Karpas-422 (cell line): Measurements from ENCODE around the gene MBD5. TPM values are rescaled to one million over a fixed set of nuclear protein-coding genes. Genes with fewer than 3 reads are reported as not detected.

Experiments used
- DNase-seq: peaks from one replicate; pipeline ENCODE4 v3.0.0-alpha.2; 2015
- H2AFZ ChIP-seq: fragments of 200-600 bp; sonication (generic); 2 replicates; pipeline ENCODE4 v1.6.1; 2014; ENCODE audit warnings: antibody characterized with exemption, low read length, mixed read lengths
- H3K27ac ChIP-seq: fragments of 200-600 bp; sonication (generic); 2 replicates; pipeline ENCODE4 v1.5.1; 2014; ENCODE audit warnings: mild to moderate bottlenecking, low read length, moderate library complexity
- H3K27me3 ChIP-seq: fragments of 200-600 bp; sonication (generic); 2 replicates; pipeline ENCODE4 v1.6.1; 2014; ENCODE audit warnings: low read length, mixed read lengths
- H3K36me3 ChIP-seq: fragments of 200-600 bp; sonication (generic); 2 replicates; pipeline ENCODE4 v1.6.1; 2014; ENCODE audit warnings: low read length, mixed read lengths; ENCODE audit not compliant: insufficient read depth
- H3K4me1 ChIP-seq: fragments of 200-600 bp; sonication (generic); 2 replicates; pipeline ENCODE4 v1.6.1; 2014; ENCODE audit warnings: mild to moderate bottlenecking, low read length, mixed read lengths
- H3K4me2 ChIP-seq: fragments of 200-600 bp; sonication (generic); 2 replicates; pipeline ENCODE4 v1.6.1; 2014; ENCODE audit warnings: low read length, low read depth, mild to moderate bottlenecking; ENCODE audit not compliant: poor library complexity, severe bottlenecking
- H3K4me3 ChIP-seq: fragments of 200-600 bp; sonication (generic); 2 replicates; pipeline ENCODE4 v1.5.1; 2014; ENCODE audit warnings: mild to moderate bottlenecking, antibody characterized with exemption, low read length, mixed read lengths
- H3K79me2 ChIP-seq: fragments of 200-600 bp; sonication (generic); 2 replicates; pipeline ENCODE4 v1.6.1; 2014; ENCODE audit warnings: mild to moderate bottlenecking, low read length, mixed read lengths
- H3K9ac ChIP-seq: fragments of 200-600 bp; sonication (generic); 2 replicates; pipeline ENCODE4 v1.6.0; 2014; ENCODE audit warnings: low read length
- H3K9me2 ChIP-seq: fragments of 200-600 bp; sonication (generic), shearing (Covaris generic); replicated peaks from 2 replicates; pipeline ENCODE4 v1.6.0; 2014; ENCODE audit warnings: mild to moderate bottlenecking, low read length, moderate library complexity; ENCODE audit not compliant: insufficient read depth
- H3K9me3 ChIP-seq: fragments of 300-700, 200-600 bp; sonication (generic); 2 replicates; pipeline ENCODE4 v1.6.1; 2014; ENCODE audit warnings: low read length, mixed read lengths
- H4K20me1 ChIP-seq: fragments of 200-600 bp; sonication (generic); 2 replicates; pipeline ENCODE4 v1.6.1; 2014; ENCODE audit warnings: mild to moderate bottlenecking, antibody characterized with exemption, low read length, low read depth; ENCODE audit not compliant: insufficient read depth
- total RNA-seq: library from RNA; depleted of rRNA; stranded (reverse); fragments of >200 nt; shearing (Covaris generic); gene quantifications from 2 replicates; pipeline ENCODE4 v1.2.3, GENCODE V29; 2014; ENCODE audit warnings: low replicate concordance

Gene MBD5
- total RNA-seq, 1 experiment from 2014 or later: 64.7 TPM

GRCh38 chr2:148177559-148177958 lies 156.7 kb downstream of the MBD5 start:
- Histone ChIP-seq H3K27ac (no peak overlapping the region), H3K4me1 (no peaks in the 10 kb centered on the region), H3K9me2 (no peaks in the 10 kb centered on the region), H3K27me3 (no peaks in the 10 kb centered on the region), H3K9me3 (no peaks in the 10 kb centered on the region), H3K9ac (no peak overlapping the region), H3K79me2 (no peaks in the 10 kb centered on the region), H3K4me3 (no peak overlapping the region), H3K4me2 (no peak overlapping the region), H3K36me3 (no peaks in the 10 kb centered on the region), H2AFZ (0 out of 2 replicates have a peak overlapping the region, but pooled peaks have one; percentile 45), H4K20me1 (no peaks in the 10 kb centered on the region)
- no peak for DNase-seq

GRCh38 chr2:148179724-148180123 lies 158.8 kb downstream of the MBD5 start:
- Histone ChIP-seq H2AFZ (no peak overlapping the region), H3K36me3 (no peaks in the 10 kb centered on the region), H3K9me2 (no peaks in the 10 kb centered on the region), H3K9me3 (no peaks in the 10 kb centered on the region), H3K27me3 (no peaks in the 10 kb centered on the region), H4K20me1 (no peaks in the 10 kb centered on the region), H3K9ac (no peak overlapping the region), H3K4me3 (no peak overlapping the region), H3K79me2 (no peaks in the 10 kb centered on the region), H3K4me2 (no peak overlapping the region), H3K4me1 (no peaks in the 10 kb centered on the region), H3K27ac (no peak overlapping the region)
- no peak for DNase-seq

GRCh38 chr2:148184976-148185375 lies 164.1 kb downstream of the MBD5 start:
- Histone ChIP-seq H2AFZ (no peak overlapping the region), H3K4me2 (no peak overlapping the region), H3K27ac (no peak overlapping the region), H3K27me3 (no peaks in the 10 kb centered on the region), H3K9me3 (no peaks in the 10 kb centered on the region), H3K9me2 (no peaks in the 10 kb centered on the region), H3K9ac (no peak overlapping the region), H4K20me1 (no peaks in the 10 kb centered on the region), H3K36me3 (no peaks in the 10 kb centered on the region), H3K4me3 (no peak overlapping the region), H3K4me1 (no peaks in the 10 kb centered on the region), H3K79me2 (no peaks in the 10 kb centered on the region)
- no peak for DNase-seq

- Histone ChIP-seq H3K9me3 (no peaks in the 10 kb centered on the region), H2AFZ (no peak overlapping the region), H3K79me2 (no peaks in the 10 kb centered on the region), H3K36me3 (no peaks in the 10 kb centered on the region), H3K4me1 (no peaks in the 10 kb centered on the region), H3K4me3 (no peak overlapping the region), H3K27ac (no peak overlapping the region), H3K27me3 (no peaks in the 10 kb centered on the region), H4K20me1 (no peaks in the 10 kb centered on the region), H3K4me2 (no peak overlapping the region), H3K9me2 (no peaks in the 10 kb centered on the region), H3K9ac (no peak overlapping the region)
- DNase-seq: no peak
These were observed 174.0 kb downstream of the MBD5 start for GRCh38 chr2:148194882-148195281.

DNA sequence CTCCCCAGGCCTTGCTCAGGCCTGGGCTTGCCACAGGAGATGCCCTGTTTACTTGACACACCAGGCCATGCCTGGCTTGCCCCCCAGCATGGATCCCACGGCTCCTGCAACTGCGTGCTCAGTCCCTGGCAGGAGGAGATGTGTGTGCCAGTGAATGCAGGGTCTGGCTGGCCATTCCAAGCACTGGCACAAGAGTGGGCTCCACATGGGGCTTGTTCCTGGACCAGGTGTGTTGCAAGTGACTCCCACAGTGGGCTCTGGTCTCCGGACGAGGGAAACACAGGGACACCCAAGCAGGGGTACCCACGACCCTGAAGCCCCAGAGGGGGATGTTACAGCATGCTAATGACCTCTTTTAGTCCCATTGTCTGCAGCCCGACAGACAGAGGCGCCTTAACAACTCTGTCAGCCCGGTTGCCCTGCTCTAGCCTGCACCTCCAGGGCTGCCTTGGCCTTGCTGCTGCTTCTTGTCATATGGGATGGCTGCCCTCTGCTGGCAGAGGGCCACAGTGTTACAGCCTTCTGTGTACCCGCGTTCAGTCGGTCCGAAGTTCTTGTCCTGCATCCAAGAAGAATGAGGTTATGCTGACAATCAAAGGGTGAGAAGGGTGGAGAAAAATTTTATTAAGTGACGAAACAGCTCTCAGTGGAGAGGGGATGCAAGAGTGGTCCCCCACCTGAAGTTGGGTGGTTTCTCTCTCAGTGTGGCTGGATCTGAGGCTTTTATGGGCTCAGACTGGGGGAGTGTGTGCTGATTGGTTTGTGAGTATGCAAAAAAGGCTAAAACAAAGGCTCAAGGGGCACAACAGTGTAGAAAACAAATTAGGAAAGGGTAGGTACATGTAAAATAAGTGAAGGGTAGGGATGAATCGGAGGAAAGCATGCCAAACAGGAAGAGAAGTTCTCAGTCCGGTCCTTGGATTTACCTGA lies 180.4 kb downstream of the MBD5 start:
- Histone ChIP-seq H3K4me2 (no peak overlapping the region), H3K9ac (no peak overlapping the region), H3K4me1 (no peaks in the 10 kb centered on the region), H3K27me3 (no peaks in the 10 kb centered on the region), H3K9me2 (no peaks in the 10 kb centered on the region), H4K20me1 (no peaks in the 10 kb centered on the region), H3K79me2 (no peaks in the 10 kb centered on the region), H2AFZ (no peak overlapping the region), H3K27ac (no peak overlapping the region), H3K4me3 (no peak overlapping the region), H3K9me3 (no peaks in the 10 kb centered on the region), H3K36me3 (no peaks in the 10 kb centered on the region)
- peak; percentile 86 for DNase-seq

GRCh38 chr2:148202237-148202636 lies 181.3 kb downstream of the MBD5 start:
- Histone ChIP-seq H3K4me2 (no peak overlapping the region), H3K9ac (no peak overlapping the region), H3K4me3 (no peak overlapping the region), H3K9me2 (no peaks in the 10 kb centered on the region), H3K79me2 (no peaks in the 10 kb centered on the region), H3K36me3 (no peaks in the 10 kb centered on the region), H3K27me3 (no peaks in the 10 kb centered on the region), H3K9me3 (no peaks in the 10 kb centered on the region), H4K20me1 (no peaks in the 10 kb centered on the region), H3K4me1 (no peaks in the 10 kb centered on the region), H2AFZ (no peak overlapping the region), H3K27ac (no peak overlapping the region)
- DNase-seq: no peak

DNA sequence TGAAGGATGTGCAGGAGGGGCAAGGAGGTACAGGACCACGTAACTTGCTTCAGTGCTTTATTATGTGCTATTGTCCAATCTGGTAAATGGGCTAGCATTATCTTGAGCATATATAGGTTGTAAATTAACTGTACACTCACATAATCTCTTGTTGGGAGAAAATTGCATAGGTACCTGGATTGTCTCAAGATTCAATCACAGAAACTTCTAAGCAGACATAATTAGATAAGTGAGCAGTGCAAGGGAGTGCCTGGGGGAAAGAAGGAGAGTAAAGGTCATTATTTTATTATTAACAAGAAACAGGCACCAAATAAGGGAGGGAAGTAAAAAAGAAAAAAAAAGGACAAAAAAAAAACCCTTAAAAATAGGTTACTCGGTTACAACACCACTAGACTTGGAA lies 186.2 kb downstream of the MBD5 start:
- no peaks in the 10 kb centered on the region for H3K4me1 ChIP-seq
- H3K4me3 ChIP-seq: no peak overlapping the region
- H3K36me3 ChIP-seq: no peaks in the 10 kb centered on the region
- no peak overlapping the region for H2AFZ ChIP-seq
- H3K27ac ChIP-seq: no peak overlapping the region
- H3K4me2 ChIP-seq: no peak overlapping the region
- H3K9me2 ChIP-seq: no peaks in the 10 kb centered on the region
- no peaks in the 10 kb centered on the region for H4K20me1 ChIP-seq
- no peak for DNase-seq
- H3K9me3 ChIP-seq: no peaks in the 10 kb centered on the region
- no peak overlapping the region for H3K9ac ChIP-seq
- no peaks in the 10 kb centered on the region for H3K79me2 ChIP-seq
- no peaks in the 10 kb centered on the region for H3K27me3 ChIP-seq

DNA sequence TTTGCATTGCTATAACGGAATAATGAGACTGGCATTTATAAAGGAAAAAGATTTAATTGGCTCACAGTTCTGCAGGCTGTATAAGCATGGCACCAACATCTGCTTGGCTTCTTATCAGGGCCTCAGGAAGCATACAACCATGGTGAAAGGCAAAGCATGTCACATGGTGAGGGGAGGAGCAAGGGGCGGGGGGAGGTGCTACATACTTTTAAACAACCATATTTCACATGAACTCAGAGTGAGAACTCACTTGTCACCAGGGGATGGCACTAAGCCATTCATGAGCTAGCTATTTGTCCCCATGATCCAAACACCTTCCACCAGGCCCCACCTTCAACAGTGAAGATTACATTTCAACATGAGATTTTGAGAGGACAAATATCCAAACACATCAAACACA lies 188.7 kb downstream of the MBD5 start:
- Histone ChIP-seq H2AFZ (no peak overlapping the region), H3K27ac (no peak overlapping the region), H3K4me3 (no peak overlapping the region), H3K9me2 (no peaks in the 10 kb centered on the region), H3K79me2 (no peaks in the 10 kb centered on the region), H3K9me3 (no peaks in the 10 kb centered on the region), H3K36me3 (no peaks in the 10 kb centered on the region), H3K4me1 (no peaks in the 10 kb centered on the region), H3K27me3 (no peaks in the 10 kb centered on the region), H4K20me1 (no peaks in the 10 kb centered on the region), H3K9ac (no peak overlapping the region), H3K4me2 (no peak overlapping the region)
- peak; percentile 66 for DNase-seq
